ENCODE data around the gene DHFR2.
A peak's percentile ranks its signal among the peaks of the same experiment; 100 is the strongest.
"Not testable (repeated sequence)": the region's sequence is repeated elsewhere in the genome, so short reads cannot be mapped to it uniquely, and the experiment has no call there.

Gene DHFR2

DNA sequence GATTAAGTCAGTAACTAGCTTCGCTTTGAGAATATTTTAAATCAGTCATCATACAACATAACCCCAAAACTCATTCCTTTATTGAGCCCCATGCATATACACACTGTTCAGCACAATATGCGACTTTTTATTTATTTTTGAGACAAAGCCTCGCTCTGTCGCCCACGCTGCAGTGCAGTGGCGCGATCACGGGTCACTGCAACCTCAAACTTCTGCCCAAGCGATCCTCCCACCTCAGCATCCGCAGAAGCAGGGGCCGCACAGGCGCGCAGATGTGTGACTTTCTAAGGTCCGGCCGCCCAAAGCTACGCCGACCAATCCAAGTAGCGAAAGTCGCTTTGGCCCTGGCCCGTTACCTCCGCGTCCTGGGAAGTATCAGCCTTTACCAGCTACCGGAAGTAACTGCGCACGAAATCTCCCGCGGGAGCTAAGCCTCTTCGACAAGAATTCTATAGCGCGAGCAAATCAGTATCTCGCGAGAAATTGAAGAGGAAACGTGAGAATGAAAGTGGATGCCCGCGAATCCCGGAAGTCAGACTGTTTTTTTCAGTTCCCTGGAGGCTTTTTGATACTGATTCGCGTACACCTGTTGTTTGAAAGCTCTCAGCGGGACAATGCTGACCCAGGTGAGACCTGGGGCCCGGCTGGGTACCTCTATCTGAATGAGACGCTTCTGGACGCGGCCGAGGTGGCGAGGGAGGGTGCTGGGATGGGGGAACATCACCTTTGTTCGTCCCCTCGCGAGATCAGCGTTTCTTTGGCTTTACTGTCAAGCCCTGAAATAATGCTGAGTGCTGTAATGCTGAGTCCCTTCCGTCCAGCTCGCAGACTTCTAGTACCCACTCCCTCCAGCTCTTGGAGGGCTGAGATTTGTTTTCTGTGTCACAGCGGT is at the start of gene DHFR2, which contains the start of gene NSUN3:
DHFR2 (minus strand) TSS at position 404 of the 892 bp plus-strand sequence. CDS start 1,405 bp downstream, outside the sequence.
NSUN3 (plus strand) TSS at position 549 of the 892 bp plus-strand sequence; CDS start at position 615, 66 bp downstream.
- DNase-seq, result peak; percentile 88

DNA sequence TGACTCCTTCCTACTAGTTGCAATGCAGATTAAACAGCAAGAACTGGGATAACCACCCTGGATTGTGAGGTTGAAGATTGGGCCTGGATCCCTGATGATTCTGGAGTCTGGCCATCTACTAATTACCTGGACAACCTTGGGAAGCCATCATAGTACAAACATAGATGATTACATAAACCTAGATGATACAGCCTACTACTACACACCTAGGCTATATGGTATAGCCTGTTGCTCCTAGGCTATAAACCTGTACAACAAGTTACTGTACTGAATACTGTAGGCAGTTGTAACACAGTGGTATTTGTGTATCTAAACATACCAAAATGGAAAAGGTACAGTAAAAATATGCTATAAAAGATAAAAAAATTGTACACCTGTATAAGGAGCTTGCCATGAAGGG is 48.1 kb upstream of the DHFR2 start:
- DNase-seq, result no peak

DNA sequence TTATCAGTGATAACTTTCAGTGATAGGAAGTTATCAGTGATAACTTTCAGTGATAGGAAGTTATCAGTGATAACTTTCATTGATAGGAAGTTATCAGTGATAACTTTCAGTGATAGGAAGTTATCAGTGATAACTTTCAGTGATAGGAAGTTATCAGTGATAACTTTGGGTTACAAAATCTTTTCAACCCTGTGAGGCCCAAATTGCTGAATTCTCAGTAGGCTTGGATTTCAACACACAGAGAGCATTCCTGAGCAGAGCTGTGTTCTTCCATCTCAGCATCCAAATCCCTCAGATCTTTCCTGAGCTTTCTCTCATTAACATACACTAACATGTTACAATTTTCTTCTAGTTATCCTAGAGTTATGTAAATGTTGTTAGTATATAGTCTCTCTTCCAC is 47.5 kb upstream of the DHFR2 start:
- DNase-seq, result not testable (repeated sequence)

DNA sequence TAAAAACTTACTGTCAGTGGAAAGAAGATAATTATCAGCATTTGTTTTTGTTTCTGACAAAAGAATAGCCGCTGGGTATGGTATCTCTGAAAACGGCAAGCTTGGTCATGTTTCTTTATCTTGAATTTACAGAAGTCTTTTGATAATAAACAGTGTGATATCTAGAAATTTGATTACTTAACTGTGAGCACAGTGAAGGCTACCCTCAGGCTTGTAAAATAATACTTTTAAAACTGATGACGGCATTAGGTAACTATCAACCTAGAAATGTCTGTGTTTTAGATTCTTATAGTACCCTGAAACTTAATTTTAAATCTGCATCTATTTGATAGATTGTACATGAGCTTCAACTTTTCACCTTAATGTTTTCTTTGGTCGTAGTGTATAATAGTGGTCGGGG is 43.6 kb upstream of the DHFR2 start:
- no peak for DNase-seq

DNA sequence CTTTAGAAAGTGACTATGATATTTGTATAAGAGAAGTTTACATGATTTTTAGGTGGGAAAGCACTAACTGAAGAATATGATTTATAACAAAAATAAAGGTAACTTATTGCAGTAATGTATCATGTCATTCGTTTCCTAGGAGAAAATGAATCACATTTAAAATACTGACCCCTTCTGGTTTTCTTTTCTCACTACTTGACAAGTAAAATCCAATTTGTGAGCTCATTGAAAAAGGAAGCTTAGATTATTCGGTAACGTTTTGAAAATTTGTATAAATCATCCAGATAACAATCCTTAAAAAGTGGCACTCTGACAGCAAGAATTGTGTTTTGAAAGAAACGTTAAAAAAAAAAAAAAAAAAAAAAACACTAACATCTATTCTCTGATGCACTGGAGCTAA is 39.1 kb upstream of the DHFR2 start:
- no peak for DNase-seq

DNA sequence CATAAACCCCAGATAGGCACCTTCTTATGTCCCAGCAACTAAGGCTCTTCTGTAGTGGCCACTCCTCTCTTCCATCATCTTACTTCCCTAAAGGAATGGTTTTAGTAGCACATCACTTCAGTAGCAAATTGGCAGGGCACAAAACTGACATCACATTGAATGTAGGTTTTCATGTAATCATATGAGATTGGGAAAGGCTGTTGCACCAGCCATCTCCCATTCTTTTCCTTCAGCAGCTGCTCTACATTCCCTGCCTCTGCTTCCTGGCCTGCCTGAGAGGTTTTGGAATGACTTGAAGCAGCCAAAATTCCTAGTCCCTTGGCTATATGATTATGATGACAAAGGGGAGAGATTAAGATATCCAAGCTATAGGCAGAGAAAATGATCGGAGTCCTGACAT is 36.6 kb upstream of the DHFR2 start:
- DNase-seq, result no peak

DNA sequence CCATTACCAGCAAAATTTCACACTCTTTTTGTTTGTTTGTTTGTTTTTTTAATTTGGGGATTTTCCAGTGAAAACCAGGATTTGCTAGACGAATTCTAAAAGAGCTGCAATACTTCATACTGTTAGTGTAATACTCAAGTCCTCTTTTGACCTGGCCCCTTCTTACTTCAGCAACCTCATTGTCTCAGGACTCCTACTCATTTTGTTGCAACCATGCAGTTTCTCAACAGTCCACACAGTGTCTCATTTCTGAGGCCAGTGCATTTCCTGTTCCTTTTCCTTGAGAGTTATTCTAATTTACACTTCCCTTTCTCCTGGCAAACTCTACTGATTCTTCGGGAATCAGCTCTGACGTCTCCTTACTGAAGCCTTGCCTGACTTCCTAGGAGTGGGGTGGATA is 35.7 kb upstream of the DHFR2 start:
- no peak for DNase-seq

DNA sequence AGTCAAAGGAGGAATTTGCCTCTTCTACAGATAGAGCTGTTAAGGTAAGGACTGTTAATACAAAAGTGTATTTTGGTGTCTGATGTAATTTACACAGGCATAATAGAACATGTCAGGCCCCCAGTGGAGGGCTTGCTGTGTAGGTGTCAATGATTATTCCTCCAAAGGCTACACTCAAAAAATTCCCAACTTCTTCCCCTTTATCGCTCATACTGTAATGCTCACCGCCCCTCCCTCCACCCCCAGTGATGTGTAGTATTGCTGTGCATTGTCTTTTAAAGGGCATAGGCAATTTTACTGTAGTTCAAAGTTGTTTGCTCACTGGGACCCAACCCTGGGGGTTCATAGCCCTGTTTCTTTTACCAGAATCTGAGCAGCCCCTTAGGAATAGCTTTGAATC is 32.4 kb upstream of the DHFR2 start:
- DNase-seq, result no peak

DNA sequence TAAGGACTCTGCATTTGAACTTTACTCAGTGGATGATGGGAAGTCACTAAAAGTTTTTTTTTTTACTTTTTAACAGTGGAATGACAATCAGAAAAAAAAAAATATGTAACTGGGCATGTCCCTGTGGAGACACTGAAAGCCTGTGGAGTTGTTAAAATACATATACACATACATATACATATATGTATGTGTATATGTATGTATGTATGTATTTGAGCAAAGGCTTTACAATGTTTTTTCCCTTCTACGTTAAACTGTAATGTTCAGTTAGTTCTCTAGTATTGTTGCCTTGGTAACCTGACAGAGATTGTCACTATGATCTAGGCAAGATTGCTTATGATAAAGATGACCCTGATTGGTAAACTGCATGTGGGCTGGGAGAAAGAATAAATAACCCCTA is 30.4 kb upstream of the DHFR2 start:
- DNase-seq, result no peak

DNA sequence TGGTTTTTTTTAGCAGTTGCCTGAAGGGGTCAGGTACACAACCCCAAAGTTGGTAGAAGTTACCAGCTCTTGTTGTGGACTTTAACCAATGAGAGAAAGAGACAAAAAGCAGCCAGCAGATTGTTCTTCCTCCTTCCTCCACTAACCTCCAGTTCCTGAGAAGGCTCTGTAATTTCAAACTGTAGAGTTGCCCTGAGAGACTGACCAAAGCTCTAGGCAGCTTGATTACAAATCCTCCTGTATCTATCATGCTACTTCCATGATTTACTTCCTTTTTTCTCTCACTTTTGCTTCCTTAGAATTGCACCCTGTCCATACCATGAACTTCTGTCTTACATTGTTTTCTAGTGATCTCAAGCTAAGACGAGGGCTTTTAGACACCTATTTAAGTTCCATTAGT is 29.4 kb upstream of the DHFR2 start:
- DNase-seq, result no peak

DNA sequence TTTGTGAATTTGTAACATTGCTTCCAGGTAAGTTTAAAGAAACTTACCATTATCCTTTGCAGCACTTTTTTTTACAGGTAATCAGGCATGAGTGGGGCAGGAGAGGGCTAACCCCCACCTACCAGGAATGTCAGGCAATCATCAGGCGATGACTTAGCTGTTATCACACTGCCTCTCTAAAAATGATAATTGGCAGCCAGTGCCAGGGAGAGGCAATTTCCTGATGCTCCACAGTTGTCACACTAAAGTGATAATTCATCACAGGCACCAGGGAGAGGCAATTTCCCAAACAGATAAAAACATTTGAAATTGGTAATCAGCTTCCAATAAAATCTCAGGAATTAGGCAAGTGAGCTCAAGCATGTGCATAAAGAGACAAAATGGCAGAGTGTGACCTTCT is 26.4 kb upstream of the DHFR2 start:
- DNase-seq, result no peak

DNA sequence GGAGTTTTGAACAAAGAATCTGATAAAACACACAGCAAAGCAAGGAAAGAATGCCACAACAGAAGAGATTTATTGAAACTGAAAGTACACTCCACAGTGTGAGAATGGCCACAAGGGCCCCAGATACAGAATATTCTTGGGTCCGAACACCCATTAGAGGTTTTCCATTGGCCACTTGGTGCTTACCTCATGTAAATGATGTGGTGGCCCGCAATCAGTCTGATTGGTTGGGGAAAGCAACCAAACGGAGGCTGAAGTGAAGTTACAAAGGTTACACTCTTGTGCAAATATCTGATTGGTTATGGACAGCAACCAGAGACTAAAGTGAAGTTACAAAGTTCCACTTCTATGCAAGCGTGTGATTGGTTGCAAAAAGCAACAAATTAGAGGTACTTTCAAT is 20.5 kb upstream of the DHFR2 start:
- no peak for DNase-seq

DNA sequence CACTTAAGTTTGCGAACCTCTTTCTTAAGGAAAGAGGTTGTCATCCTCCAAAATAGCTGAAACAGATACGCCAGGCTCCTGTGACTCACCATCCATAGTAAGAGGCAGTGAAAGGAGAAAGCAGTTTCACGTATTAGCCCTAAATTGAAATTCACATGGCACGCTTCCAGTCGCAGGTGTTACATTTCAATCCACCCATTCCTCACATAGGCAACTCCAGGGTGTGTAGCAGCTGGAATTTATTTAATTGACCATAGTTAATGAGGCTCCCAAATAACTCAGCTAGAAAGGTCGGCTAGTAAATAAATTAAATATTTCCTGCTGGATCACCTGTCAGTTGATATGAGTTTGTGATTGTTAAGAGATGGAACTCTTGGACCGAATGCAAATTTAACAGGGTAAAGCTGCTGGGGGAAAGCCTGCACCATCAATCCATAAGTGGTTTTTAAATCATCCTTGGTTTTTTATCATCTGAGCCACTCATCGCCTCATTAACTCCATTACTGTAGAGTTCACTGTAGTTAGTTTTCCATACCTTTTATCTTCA is 19.7 kb upstream of the DHFR2 start:
- no peak for DNase-seq

DNA sequence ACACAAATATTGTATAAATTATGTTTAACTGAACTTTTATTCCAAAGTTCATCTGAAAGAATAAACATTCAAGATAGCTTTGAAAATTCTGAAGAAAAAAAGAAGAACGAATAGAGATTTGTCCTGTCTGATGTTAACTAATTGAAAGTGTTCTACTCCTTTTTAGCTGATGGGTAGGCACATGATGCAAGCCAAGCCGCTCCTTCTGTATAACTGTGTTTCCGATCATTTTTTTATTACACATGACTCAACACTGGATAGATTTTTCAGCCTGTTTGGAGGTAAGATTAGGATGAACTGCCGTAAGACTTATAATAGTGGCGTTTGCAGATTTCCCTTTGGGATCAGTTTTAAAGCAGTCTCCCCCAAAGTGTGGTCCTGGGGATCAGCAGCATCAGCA is 19.2 kb upstream of the DHFR2 start:
- no peak for DNase-seq

DNA sequence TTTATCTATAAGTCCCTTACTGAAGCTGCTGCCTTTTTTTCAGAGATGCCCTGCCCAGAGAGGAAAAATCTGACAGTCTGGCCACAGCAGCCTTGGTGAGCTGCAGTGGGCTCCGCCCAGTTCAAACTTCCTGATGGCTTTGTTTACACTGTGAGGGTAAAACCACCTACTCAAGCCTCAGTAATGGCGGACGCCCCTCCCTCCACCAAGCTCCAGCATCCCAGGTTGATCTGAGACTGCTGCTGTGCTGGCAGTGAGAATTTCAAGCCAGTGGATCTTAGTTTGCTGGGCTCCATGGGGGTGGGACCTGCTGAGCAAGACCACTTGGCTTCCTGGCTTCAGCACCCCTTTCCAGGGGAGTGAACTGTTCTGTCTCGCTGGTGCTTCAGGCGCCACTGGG is 17.8 kb upstream of the DHFR2 start:
- DNase-seq, result not testable (repeated sequence)

DNA sequence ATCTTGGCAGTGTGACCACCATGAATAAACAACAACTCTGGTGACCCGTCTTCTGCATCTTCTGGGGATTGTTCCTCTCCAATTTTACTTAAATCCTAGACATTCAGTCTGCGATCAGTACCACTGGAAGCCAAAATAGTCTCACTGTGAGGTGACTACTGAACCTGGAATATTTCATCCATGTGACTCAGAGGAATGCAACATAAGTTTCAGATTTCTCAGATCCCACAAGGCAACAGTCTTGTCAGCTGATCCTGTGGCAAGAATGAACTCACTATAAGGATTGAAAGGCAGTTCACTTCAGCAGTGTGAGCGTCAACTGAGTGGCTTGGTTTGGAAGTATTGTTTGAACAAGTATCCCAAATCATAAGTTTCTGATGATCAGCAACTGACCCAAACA is 13.3 kb upstream of the DHFR2 start:
- DNase-seq, result no peak

DNA sequence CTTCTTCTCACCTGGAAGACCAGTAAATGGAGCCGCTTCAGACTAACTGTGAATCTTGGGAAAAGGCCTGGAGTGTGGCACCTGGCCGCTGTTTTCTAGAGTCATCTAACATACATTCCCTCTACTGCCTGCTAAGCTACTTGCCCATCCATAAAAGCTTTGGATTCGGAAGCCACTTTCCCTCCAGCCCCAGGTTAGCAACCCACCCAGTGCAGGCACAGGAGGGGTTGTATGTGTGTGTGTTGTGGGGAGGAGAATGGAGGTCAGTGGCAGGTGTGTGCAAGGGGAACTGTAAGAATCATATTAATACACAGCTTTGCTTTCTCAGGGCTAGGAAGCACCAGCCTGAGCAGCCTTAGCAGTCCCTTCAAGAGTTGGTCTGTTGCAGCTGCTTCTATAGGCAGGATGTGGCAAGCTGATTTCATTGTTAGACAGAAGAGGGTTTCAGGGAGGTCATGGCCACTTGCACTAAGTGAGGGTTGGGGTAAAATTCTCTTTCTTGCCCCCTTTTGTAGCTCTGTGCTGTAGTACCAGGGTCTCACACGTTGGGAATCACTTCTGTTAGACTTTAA is 9.1 kb upstream of the DHFR2 start:
- no peak for DNase-seq

DNA sequence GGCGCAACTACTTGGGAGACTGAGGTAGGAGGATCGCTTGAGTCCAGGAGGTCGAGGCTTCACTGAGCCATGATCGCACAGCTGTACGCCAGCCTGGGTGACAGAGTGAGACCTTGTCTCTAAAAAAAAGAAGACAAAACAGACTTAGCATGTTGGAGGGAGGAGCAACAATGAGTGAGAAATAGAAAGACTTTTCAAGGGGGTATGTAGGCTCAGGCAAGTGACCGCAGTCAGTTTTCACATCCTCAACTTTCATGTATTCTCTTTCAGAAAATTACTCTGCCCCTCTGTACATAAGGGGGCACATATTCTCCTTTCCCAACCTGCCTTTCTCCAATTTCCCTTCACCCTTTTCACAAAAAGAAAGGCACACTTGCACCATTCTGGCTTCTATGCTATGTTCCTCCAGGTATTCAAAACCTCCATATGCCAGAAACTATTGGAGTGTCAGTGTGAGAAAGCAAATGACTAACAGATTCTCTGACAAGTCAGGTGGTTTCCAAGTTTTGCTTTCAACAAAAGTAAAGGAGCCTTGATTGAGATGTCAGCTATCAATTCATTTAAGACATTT is 7.7 kb upstream of the DHFR2 start:
- DNase-seq, result no peak

DNA sequence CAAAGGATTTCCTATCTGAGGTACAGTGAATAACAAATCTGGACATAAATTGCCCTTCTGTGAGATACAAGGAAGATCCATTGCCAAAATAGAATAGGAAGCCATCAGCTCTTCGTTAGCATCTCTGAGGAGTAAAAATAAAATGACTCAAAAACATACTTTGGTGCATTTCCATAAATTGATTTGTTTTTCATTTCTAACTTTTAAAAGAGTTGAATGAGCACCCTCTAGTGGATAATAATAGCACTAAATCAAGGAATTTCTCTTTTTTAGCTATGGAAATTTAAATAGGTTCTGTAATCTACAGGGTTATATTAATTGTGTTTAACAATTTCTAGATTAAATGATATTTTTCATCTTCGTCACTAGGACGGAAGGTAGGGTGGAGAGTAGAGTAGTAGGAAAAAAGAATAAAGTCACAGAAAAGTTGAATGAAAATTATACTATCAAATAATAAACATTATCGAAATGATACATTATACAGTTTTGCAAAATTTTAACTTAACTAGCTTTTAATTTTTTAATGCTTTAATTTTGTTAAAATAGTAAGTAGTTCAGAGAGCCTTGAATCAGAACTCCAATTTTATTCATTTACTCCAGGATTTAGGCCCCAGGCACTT is 6.6 kb upstream of the DHFR2 start:
- no peak for DNase-seq

DNA sequence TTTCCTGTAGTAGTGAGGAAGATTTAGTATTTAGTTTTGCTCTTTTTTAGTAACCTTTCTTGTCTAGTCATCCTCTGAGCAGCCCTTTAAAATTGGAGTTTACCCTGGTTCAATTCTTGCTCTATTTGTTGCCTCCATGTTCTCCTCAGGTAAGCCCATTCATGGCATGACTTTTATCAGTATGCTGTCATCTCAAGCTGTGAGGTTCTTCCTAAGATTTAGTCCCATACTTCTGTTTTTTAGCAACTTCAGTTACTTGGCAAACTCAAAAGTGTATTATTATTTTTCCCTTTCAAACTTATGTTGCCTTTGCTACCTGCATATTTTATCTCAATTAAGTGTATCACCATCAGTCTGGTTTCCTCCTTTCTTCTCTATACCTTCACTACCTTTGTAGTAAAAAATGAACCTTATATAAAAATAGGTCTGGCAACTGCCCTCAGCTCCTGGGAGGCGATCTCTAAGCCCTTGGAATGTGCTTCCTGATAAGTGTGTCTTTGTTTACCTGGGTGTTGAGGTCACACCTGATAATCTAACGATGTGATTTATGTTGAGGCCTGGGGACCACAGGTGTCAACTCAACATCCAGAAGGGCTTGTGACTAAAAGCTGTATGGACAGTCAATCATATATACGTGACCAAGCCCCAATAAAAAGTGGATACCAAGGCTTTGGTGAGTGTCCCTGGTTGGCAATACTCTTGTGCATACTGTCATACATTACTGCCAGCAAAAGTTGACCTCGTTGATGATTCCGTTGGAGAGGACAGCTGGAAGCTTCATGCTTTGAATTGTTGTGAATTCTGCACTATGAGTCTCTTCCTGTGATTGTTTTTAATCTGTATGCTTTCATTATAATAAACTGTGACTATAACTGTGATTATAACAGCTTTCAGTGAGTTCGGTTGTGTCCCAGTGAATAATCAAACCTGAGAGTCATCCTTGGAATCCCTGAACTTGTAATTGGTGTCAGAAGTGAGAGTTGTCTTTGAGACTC is 4.1 kb upstream of the DHFR2 start:
- DNase-seq, result no peak

DNA sequence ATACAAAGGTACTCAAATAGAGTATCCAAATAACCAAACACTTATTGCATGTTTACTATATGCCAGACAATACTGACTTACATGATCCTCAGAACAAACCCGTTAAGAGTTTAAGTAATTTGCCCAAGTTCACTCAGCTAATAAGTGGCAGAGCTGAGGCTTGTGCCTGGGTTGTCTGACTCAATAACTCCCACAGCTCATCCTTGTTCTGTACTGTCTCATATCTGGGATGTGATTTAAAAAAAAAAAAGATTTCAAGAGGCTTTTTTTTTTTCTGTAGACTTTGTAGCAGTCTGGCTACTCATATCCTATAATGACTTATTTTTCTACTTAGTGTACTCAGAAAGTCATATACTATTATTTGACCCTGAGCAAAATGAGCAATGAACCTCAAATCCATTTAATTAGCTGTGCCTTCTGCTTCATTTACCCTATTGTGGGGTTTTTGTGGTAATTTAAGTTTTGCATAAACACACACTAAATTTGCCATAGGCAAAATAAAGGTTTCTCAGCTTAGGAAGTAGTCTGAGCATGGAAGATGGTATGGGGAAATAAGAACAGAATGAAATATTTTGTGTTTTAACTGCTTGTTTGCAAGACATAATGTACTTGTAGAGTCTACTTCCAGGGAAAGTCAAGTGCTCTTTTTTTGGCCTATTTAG is 3.2 kb upstream of the DHFR2 start:
- DNase-seq, result no peak

DNA sequence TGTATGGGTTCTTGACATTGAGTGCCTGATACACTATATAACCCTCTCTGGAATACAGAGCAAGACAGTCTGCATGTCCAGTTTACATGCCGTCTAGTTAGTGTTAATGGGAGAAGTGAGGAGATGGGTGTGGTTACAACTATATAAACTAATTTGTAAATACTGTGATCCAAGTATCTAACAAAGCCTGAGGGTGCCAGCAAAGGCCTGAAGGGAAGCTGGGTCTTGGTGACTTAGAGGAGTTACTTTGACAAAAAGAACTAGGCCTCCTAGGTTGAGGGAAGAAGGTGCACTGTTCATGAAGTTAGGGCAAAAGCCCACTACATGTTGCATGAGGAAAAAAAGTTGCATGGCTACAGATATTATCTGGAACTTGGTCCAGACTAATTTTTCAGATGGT is 2.4 kb upstream of the DHFR2 start:
- no peak for DNase-seq

Measured in KG1 (cell line).